Body of pancreas (tissue), 4 donors: ENCODE measurements around the gene SIGLEC11.

ENCODE experiments used
- POLR2A ChIP-seq, 3 donors: fragments of 450-650 bp; IDR thresholded peaks; one replicate each; pipeline ENCODE4 v1.6.1; 2016; ENCODE audit warnings: antibody characterized with exemption in 3 of 3, mild to moderate bottlenecking in 2 of 3
- TF ChIP-seq, protein P1 (sequence below), 7 experiments: fragments of 450-650 bp in 4 of 7; fragments of 200-600 bp in 3 of 7; sonication (generic) in 3 of 7; IDR thresholded peaks; one replicate each; pipeline ENCODE4 v1.5.1; 2016 to 2019; ENCODE audit warnings: antibody characterized with exemption in 7 of 7

DNA sequence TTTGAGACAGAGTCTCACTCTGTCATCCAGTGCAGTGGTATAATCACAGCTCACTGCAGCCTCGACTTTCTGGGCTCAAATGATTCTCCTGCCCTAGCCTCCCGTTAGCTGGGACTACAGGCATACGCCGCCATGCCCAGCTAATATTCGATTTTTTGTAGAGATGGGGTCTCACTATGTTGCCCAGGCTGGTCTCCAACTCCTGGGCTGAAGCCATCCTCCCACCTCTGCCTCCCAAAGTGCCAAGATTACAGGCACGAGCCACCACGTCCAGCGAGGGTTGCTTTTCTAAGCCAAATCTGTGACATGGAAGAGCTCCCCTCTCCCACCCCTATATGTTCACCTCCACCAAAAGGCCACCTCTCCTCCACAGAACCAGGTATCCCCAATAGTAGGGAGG lies 42.9 kb downstream of the SIGLEC11 start:
- TF ChIP-seq POLR2A (IDR thresholded peaks at IDR 0.05): no peak
- TF ChIP-seq, protein P1, sequence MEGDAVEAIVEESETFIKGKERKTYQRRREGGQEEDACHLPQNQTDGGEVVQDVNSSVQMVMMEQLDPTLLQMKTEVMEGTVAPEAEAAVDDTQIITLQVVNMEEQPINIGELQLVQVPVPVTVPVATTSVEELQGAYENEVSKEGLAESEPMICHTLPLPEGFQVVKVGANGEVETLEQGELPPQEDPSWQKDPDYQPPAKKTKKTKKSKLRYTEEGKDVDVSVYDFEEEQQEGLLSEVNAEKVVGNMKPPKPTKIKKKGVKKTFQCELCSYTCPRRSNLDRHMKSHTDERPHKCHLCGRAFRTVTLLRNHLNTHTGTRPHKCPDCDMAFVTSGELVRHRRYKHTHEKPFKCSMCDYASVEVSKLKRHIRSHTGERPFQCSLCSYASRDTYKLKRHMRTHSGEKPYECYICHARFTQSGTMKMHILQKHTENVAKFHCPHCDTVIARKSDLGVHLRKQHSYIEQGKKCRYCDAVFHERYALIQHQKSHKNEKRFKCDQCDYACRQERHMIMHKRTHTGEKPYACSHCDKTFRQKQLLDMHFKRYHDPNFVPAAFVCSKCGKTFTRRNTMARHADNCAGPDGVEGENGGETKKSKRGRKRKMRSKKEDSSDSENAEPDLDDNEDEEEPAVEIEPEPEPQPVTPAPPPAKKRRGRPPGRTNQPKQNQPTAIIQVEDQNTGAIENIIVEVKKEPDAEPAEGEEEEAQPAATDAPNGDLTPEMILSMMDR (IDR thresholded peaks at IDR 0.05): no peak
